ENCODE measurements around the gene ERICH6B.

DNA sequence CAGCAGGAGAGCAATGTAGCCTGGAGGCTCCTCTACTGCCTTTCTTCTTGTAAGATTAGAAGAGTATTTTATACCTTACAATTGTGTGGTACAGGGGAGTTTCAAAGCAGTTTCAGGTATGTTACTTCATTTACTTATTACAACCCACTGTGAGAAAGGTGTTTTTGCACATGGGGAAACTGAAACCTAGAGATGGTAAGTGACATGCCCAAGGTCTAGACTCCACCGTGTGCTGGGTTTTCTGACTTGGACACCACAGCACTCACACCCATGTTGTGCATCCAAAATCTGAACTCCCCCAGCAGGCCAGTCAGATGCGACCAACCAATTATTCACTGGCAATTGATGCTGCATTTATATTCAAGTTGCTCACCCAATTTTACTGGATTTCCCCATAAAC, 22.8 kb downstream of the ERICH6B start:
- TF ChIP-seq EZH2 (IDR thresholded peaks at IDR 0.05; ENCODE audit: insufficient read depth, poor library complexity, severe bottlenecking) (no peak), EZH2phosphoT487 (IDR thresholded peaks at IDR 0.05; ENCODE audit: insufficient read depth, low read depth) (no peak)
